DND-41 (cell line): Measurements from ENCODE around the gene SQOR.
"Not testable (repeated sequence)": the region's sequence is repeated elsewhere in the genome, so short reads cannot be mapped to it uniquely, and the experiment has no call there.

ENCODE experiments used
- ATAC-seq: fragments of 200-7000 bp; cut with Tn5 transposase; 3 replicates; pipeline ENCODE4 v1.9.1; 2021; ENCODE audit warnings: low read depth; ENCODE audit not compliant: insufficient read depth
- DNase-seq: peaks from one replicate; pipeline ENCODE4 v3.0.0-alpha.2; 2020
- H2AFZ ChIP-seq: 2 replicates; pipeline ENCODE4 v1.6.0; 2012; ENCODE audit warnings: low read depth, low read length
- H3K27ac ChIP-seq: 2 replicates; pipeline ENCODE4 v1.5.1; 2012; ENCODE audit warnings: low read length, inconsistent platforms
- H3K27me3 ChIP-seq: fragments of 200-600 bp; sonication (generic); 2 replicates; pipeline ENCODE4 v1.6.0; 2012; ENCODE audit warnings: low read length, mild to moderate bottlenecking, inconsistent platforms; ENCODE audit not compliant: insufficient read depth, poor library complexity
- H3K36me3 ChIP-seq: 2 replicates; pipeline ENCODE4 v1.5.1; 2012; ENCODE audit warnings: low read length, inconsistent platforms; ENCODE audit not compliant: insufficient read depth
- H3K4me1 ChIP-seq: 2 replicates; pipeline ENCODE4 v1.5.1; 2012; ENCODE audit warnings: mild to moderate bottlenecking, low read length; ENCODE audit not compliant: insufficient read depth
- H3K4me2 ChIP-seq: 2 replicates; pipeline ENCODE4 v1.6.0; 2012; ENCODE audit warnings: mild to moderate bottlenecking, moderate library complexity, low read length, inconsistent platforms; ENCODE audit not compliant: insufficient read depth
- H3K4me3 ChIP-seq, 2 experiments: fragments of 200-600 bp in 1 of 2; shearing (Covaris generic) in 1 of 2; 2 replicates each; pipeline ENCODE4 v1.5.1; 2012 to 2016; ENCODE audit warnings: inconsistent platforms in 2 of 2, low read length in 2 of 2, mild to moderate bottlenecking in 2 of 2, low read depth in 1 of 2, moderate library complexity in 1 of 2
- H3K79me2 ChIP-seq: 2 replicates; pipeline ENCODE4 v1.6.0; 2012; ENCODE audit warnings: low read length, inconsistent platforms; ENCODE audit not compliant: insufficient read depth
- H3K9ac ChIP-seq: 2 replicates; pipeline ENCODE4 v1.6.0; 2012; ENCODE audit warnings: low read depth, mild to moderate bottlenecking, inconsistent platforms, low read length, moderate library complexity
- H3K9me3 ChIP-seq: 2 replicates; pipeline ENCODE4 v1.5.1; 2012; ENCODE audit warnings: low read length, moderate library complexity, mild to moderate bottlenecking, inconsistent platforms; ENCODE audit not compliant: insufficient read depth, severe bottlenecking
- H4K20me1 ChIP-seq: 2 replicates; pipeline ENCODE4 v1.6.0; 2012; ENCODE audit warnings: low read length; ENCODE audit not compliant: insufficient read depth
- CTCF ChIP-seq: IDR thresholded peaks from 2 replicates; pipeline ENCODE4 v1.5.1; 2012; ENCODE audit warnings: borderline replicate concordance, low read length, moderate library complexity, mild to moderate bottlenecking; ENCODE audit not compliant: poor library complexity, severe bottlenecking; ENCODE audit errors: extremely low read depth
- EZH2 ChIP-seq: IDR thresholded peaks from 3 replicates; pipeline ENCODE4 v1.6.1; 2012; ENCODE audit warnings: borderline replicate concordance, low read depth, mild to moderate bottlenecking, moderate library complexity, low read length, inconsistent platforms; ENCODE audit not compliant: severe bottlenecking

The SQOR gene

GRCh38 chr15:45647828-45648227, 13.0 kb downstream of the SQOR start:
- Histone ChIP-seq H2AFZ (no peak overlapping the region), H3K36me3 (no peaks in the 10 kb centered on the region), H3K9me3 (no peaks in the 10 kb centered on the region), H3K27ac (no peak overlapping the region), H3K79me2 (no peaks in the 10 kb centered on the region), H3K4me2 (no peak overlapping the region), H3K4me3 (no peak overlapping the region), H4K20me1 (no peaks in the 10 kb centered on the region), H3K9ac (no peak overlapping the region), H3K27me3 (no peaks in the 10 kb centered on the region), H3K4me1 (no peaks in the 10 kb centered on the region)
- DNase-seq (no peak), ATAC-seq (no peak)
- TF ChIP-seq CTCF (no peak), EZH2 (no peak)

GRCh38 chr15:45648521-45649200, 13.8 kb downstream of the SQOR start:
- Histone ChIP-seq H3K36me3 (no peaks in the 10 kb centered on the region), H3K4me3 (no peak overlapping the region), H3K9me3 (no peaks in the 10 kb centered on the region), H3K4me1 (no peaks in the 10 kb centered on the region), H2AFZ (no peak overlapping the region), H3K27ac (no peak overlapping the region), H3K79me2 (no peaks in the 10 kb centered on the region), H3K27me3 (no peaks in the 10 kb centered on the region), H4K20me1 (no peaks in the 10 kb centered on the region), H3K4me2 (no peak overlapping the region), H3K9ac (no peak overlapping the region)
- TF ChIP-seq EZH2 (no peak), CTCF (no peak)
- DNase-seq = no peak
- no peak; the same call in 2 of the 3 replicates for ATAC-seq

- not testable (repeated sequence) for H3K4me3 ChIP-seq, H3K9ac ChIP-seq, H3K4me2 ChIP-seq, H2AFZ ChIP-seq, H3K4me1 ChIP-seq, ATAC-seq, H3K79me2 ChIP-seq, H3K27me3 ChIP-seq, H4K20me1 ChIP-seq, H3K36me3 ChIP-seq, DNase-seq, H3K27ac ChIP-seq, H3K9me3 ChIP-seq
Observed at GRCh38 chr15:45650007-45650406, 15.2 kb downstream of the SQOR start.

- no peaks in the 10 kb centered on the region for H3K27me3 ChIP-seq
- no peak for ATAC-seq
- no peak for TF ChIP-seq EZH2
- TF ChIP-seq CTCF = no peak
Observed at GRCh38 chr15:45650889-45651525, 16.2 kb downstream of the SQOR start.

More at GRCh38 chr15:45650889-45651525, 16.2 kb downstream of the SQOR start:
- H3K36me3 ChIP-seq = no peaks in the 10 kb centered on the region
- DNase-seq = no peak
- no peaks in the 10 kb centered on the region for H3K4me1 ChIP-seq
- H3K79me2 ChIP-seq = no peaks in the 10 kb centered on the region
- no peak overlapping the region for H3K4me2 ChIP-seq
- H3K9me3 ChIP-seq = no peaks in the 10 kb centered on the region
- no peak overlapping the region for H3K9ac ChIP-seq
- no peak overlapping the region for H3K4me3 ChIP-seq
- no peak overlapping the region for H3K27ac ChIP-seq
- no peaks in the 10 kb centered on the region for H4K20me1 ChIP-seq
- no peak overlapping the region for H2AFZ ChIP-seq
